Stimulated activated CD4-positive, alpha-beta T cell treated with anti-CD3 and anti-CD28 coated beads, Interleukin-4, amount 100 ng/mL, for 24 hours (primary cell): Measurements from ENCODE around the gene TCL1A.

ENCODE experiments used
- DNase-seq: peaks from one replicate; pipeline ENCODE4 v3.0.0-alpha.2; 2020

The TCL1A gene

GRCh38 chr14:95703805-95704204, 10.1 kb downstream of the TCL1A start:
- DNase-seq = no peak

- DNase-seq = no peak
Measured at GRCh38 chr14:95703341-95703740, 10.6 kb downstream of the TCL1A start.

GRCh38 chr14:95701846-95702221, 12.1 kb downstream of the TCL1A start:
- DNase-seq = no peak

- DNase-seq = no peak
Measured at GRCh38 chr14:95700221-95700976, 13.5 kb downstream of the TCL1A start.

- no peak for DNase-seq
Measured at GRCh38 chr14:95699412-95699811, 14.5 kb downstream of the TCL1A start.

GRCh38 chr14:95698287-95698686, 15.6 kb downstream of the TCL1A start:
- no peak for DNase-seq

- DNase-seq = no peak
Measured at GRCh38 chr14:95697764-95698163, 16.2 kb downstream of the TCL1A start.

GRCh38 chr14:95696741-95697140, 17.2 kb downstream of the TCL1A start:
- no peak for DNase-seq

- DNase-seq = no peak
Measured at GRCh38 chr14:95695913-95696312, 18.0 kb downstream of the TCL1A start.

GRCh38 chr14:95695051-95695450, 18.9 kb downstream of the TCL1A start:
- DNase-seq = no peak

- DNase-seq = no peak
Measured at GRCh38 chr14:95692109-95692508, 21.8 kb downstream of the TCL1A start.

GRCh38 chr14:95691591-95691990, 22.3 kb downstream of the TCL1A start:
- DNase-seq = no peak

GRCh38 chr14:95690815-95691214, 23.1 kb downstream of the TCL1A start:
- no peak for DNase-seq

GRCh38 chr14:95689441-95689840, 24.5 kb downstream of the TCL1A start:
- no peak for DNase-seq

GRCh38 chr14:95686935-95687334, 27.0 kb downstream of the TCL1A start:
- no peak for DNase-seq

- DNase-seq = no peak
Measured at GRCh38 chr14:95685978-95686922, 27.7 kb downstream of the TCL1A start, which contains the start of gene TCL1B. Gene TCL1B (plus strand): TSS chr14:95686426. CDS start chr14:95686468, 42 bp downstream.

- peak; percentile 37 for DNase-seq
Measured at GRCh38 chr14:95683793-95684192, 30.1 kb downstream of the TCL1A start.

- no peak for DNase-seq
Measured at GRCh38 chr14:95681153-95681552, 32.8 kb downstream of the TCL1A start.

- DNase-seq = no peak
Measured at GRCh38 chr14:95679998-95680735, 33.8 kb downstream of the TCL1A start.

GRCh38 chr14:95679148-95679815, 34.6 kb downstream of the TCL1A start:
- DNase-seq = no peak

- DNase-seq = no peak
Measured at GRCh38 chr14:95677179-95677835, 36.6 kb downstream of the TCL1A start.

GRCh38 chr14:95675486-95675885, 38.4 kb downstream of the TCL1A start:
- no peak for DNase-seq
